GM19099 (cell line): ENCODE measurements around the gene ZNF213.

Source experiments
- POLR2A ChIP-seq: IDR thresholded peaks from 3 replicates; pipeline ENCODE4 v1.6.1; 2011; ENCODE audit warnings: low read depth; ENCODE audit not compliant: insufficient read length; ENCODE audit errors: extremely low read depth

ZNF213 gene

GRCh38 chr16:3182608-3183444 is 48.0 kb downstream of the ZNF213 start:
- no peak for TF ChIP-seq POLR2A

- no peak for TF ChIP-seq POLR2A
Observed at GRCh38 chr16:3183445-3184139, 48.8 kb downstream of the ZNF213 start.

GRCh38 chr16:3186946-3187690 is 52.3 kb downstream of the ZNF213 start:
- no peak for TF ChIP-seq POLR2A

GRCh38 chr16:3187798-3188674 is 53.2 kb downstream of the ZNF213 start, which contains the start of gene OR1F1:
TSS of gene OR1F1 (plus strand) at chr16:3188204.
- no peak for TF ChIP-seq POLR2A

- no peak for TF ChIP-seq POLR2A
Observed at GRCh38 chr16:3188675-3188924, 53.8 kb downstream of the ZNF213 start.

- TF ChIP-seq POLR2A = no peak
Observed at GRCh38 chr16:3188925-3189825, 54.3 kb downstream of the ZNF213 start.

- no peak for TF ChIP-seq POLR2A
Observed at GRCh38 chr16:3189869-3190268, 55.0 kb downstream of the ZNF213 start.

GRCh38 chr16:3190949-3191353 is 56.1 kb downstream of the ZNF213 start:
- no peak for TF ChIP-seq POLR2A
